SW 1271 (cell line): Measurements from ENCODE around the gene CLEC18B.
"Not testable (repeated sequence)": the region's sequence is repeated elsewhere in the genome, so short reads cannot be mapped to it uniquely, and the experiment has no call there.

Experiments
- DNase-seq, 2 experiments: peaks; one replicate each; lab custom pipeline; 2025; lab: John Stamatoyannopoulos, UW

Gene CLEC18B

DNA sequence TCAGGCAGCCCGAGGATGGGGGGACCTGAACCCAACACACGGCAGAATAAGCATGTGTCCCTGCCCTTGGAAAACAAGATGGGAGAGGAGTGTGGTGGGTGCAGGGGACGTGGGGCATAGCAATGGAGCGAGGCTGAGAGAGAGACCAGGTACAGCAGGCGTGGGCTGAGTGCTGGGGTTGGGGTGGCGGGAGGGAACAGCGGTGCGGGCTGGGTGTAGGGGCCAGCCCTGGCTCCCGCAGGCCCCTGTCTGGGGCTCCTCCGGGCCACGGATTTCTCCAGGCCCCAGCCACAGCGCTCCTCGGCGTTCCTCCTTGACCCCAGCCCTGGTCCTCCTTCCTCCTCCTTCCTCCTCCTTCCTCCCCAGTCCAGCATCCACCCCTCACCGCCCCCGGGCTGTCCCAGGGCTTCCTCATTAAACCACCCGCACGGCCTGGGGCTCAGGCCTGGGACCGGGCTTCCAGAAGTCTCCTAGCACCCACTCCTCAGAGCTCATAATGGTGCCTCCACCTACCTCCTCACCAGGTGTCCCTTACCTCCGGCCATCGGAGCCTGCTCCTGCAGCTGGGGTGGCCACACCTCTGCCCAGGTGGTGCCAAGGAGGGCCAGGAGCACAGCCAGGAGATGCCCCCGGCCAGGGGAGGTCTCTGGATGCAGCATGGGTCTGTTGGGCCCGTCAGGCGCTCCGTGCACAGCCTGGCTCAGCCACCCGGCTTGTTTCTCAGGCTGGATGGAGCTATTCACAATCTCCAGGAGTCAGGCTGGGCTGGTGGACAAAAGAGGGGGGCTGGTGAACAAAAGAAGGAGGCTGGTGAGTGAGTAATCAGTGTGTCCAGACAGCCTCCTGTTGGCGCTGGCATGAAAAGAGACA lies at the start of gene CLEC18B:
Gene CLEC18B, minus strand, starts transcription at position 867 of the 870 bp plus-strand sequence. Its CDS starts 208 bp downstream, at position 659.
- DNase-seq = not testable (repeated sequence)

DNA sequence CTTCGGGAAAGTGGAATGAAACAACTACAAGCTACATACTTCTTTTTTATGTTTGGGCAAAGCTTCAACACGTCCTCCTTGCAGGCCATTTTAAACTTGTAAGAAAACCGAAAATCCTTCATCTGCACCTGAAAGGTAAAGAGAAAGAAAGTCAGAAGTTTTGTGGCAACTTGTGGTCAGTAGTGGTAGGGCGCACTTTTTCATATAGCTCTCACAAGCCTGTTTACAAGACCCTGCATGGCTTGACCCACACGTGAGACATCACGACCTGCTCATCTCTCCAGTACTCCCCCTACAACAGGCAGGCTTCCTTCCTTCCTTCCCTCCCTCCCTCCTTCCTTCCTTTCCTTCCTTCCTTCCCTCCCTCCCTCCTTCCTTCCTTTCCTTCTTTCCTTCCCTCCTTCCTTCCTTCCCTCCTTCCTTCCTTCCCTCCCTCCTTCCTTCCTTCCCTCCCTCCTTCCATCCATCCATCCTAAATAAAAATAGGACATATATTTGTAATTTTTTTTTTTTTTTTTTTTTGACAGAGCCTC lies 48.7 kb upstream of the CLEC18B start:
- DNase-seq = no peak

DNA sequence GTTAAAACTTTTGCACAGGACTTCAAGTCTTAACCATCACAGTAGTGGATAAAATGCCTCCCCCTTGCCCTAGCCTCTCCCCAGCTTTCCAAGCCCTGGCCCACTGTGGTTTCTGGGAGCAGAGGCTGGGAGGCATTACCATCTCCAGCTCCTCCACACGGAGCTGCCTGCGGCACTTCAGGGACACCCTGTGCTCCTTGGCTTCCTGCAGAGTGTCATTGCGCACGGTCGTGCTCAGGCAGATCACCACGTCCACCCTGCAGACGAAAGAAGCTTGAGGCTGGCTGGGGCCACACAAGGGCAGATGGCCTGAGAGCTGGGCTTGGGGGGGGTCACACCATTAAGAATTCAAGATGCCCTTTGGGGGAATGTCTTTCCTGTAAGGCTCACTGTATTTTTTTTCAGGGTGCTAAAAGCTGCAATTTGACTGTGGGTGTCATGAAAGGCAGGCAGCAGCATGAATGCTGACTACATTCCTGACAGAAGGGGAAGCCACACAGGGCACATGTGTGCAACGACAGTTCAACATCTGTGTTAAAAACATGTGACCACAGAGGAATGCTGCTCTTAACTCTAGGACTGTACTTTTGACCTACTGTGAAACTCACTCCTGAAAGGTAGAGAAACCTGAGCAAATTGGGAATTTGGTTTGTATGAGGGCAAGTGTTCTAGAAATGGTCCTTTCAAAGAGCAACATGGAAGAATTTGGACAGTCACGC lies 47.7 kb upstream of the CLEC18B start:
- no peak for DNase-seq

DNA sequence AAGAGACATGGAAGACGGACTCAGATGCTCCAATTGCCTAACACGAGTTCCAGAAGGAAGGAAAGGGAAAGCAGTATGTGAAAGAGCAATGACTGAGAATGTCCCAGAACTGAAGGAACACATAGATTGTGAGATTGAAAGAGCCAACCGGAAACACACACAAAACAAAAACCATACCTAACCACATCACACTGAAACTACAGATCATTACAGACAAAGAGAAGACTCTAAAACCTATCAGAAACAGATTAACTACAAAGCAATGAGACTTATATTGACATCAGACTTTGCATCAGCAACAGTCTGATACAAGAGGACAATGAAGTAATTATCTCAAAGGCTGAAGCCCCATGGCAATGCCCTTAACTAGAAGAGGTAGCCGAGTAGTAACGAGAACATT lies 45.6 kb upstream of the CLEC18B start:
- DNase-seq = no peak

DNA sequence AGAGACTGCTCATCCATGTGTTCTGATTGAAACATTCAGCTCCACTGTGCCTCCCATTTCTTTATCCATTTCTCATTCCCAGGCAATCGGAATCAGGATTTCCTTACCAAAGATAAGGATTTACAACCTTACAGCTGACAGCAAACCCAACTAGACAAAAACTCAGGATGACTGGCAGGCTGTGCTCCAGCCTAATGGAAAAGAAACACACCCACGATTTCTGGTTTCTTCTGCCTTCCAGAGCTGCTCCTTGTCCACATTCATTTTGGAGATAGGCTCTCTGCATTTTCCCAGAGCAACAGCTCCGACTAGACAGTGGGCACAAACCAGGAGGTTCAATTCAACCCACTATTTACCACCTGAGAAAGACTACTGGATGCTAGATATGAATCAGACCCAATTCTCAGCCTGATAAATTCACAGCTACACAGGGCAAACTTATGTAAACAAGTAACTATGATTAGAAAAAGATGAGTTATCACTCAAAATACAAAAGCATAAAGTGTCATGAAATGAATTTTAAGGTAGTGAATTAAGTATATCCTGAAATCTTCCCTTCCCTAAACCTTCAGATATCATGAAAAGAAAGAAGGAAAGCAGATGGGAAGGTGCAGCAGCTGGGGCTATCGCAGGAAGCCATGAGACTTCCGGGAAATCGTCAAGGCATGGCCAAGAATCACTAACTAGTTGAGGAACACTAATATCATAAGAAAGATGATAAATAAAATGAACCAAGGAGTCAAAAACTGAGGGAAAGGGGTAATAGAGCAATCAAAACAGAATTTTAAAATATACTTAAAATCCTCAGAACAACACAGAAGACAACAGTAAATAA lies 44.8 kb upstream of the CLEC18B start:
- DNase-seq = no peak

DNA sequence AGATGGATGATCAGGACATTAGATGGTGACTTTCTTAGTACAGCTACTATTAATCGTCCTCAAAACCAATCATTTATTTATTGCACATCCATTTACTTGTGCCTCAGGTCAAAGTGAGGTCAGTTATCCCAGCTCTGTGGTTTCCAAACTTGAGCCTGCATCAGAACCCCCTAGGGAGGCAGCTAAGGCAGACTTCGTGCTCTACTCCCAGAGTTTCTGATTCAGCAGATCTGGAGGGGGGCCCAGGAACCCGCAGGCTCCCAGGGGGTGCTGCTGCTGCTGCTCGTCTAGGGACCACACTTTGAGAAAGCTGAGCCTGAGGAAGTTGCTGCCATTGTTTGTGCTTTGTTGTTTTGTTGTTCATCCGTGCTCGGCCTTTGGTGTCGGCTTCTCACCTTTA lies 44.0 kb upstream of the CLEC18B start:
- no peak for DNase-seq

DNA sequence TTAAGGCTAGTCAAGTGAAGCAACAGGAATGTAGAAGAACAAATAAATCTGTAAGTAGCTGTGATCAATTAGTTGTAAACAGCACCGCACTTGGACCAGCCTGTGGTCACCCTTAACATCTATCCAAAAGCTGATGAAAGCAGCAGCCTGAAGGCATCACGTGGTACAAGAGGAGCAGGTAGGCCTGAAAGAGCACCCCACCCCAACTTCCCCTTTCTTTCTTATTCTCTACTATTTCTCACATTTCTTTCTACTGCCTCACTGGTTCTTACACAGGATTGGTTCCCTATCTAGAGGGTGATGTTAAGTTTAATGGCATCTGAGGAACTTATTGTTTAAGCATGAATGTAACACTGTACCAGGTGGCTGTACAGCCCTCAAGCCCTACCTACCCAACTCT lies 42.6 kb upstream of the CLEC18B start:
- no peak for DNase-seq

DNA sequence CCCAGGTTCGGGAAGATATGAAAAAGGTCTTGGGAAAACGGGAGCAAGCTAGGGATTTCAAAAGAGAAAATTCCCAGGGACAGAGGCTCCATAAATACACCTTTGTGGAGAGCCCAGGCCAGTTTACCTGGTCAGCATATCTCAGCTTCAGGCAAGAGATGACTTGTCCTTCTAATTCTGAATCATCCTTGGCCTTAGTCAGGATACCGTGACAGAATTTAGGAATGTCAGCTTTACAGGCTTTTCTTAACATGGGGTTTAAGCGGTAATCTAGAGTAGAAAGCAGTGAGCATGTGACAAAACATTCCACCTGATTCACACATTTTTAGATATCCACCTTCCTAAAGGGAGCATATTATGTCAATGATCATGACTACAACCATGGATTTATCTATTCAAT lies 41.1 kb upstream of the CLEC18B start:
- no peak for DNase-seq

DNA sequence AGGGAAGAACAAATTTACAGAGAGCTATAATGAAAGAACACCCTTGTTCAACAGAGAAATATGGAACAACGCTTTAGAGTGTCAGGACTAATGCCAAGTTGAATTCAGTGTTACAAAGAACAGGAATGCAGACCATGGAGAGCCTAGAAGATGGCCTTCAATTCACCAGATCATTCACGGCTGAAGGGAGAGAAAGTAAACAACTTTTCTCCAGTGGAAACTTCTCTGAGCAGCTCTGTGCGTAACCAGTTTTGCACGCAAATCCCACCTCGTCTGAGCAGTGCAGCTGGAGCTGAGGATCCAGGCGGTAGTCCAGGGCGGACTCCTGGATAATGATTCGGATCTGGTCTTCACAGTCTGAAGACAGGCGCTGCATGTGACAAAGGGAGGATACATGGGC lies 40.5 kb upstream of the CLEC18B start:
- no peak for DNase-seq

DNA sequence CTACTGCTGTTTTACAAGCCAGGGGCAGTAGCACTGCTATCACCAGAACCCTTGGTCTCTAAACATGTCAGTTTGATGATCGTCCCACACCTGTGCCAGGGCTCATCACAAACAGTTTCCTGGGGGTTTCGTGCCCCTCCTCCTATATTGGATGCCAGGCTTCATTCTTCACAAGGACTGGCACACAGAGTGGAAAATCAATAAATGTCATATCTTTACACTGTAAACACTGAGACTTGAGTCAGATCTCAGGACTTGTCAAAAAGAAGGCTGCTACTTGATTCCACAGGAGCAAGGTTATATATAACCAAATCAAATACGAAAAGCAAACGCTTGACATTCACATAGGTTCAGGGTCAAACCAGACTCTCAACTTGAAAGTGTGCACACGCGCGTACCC lies 39.3 kb upstream of the CLEC18B start:
- DNase-seq = no peak

DNA sequence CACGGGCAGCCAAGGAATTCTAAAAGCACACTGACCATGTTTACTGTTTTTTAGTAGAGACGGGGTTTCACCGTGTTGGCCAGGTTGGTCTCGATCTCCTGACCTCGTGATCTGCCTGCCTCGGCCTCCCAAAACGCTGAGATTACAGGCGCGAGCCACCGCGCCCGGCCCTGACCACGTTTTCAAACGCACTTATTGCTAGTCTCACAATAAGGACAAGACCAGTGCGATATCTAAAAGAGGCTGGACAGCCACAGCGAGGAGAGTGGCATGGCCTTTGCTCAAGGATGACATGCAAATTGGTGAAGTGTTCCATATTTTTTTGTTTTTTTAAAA lies 35.0 kb upstream of the CLEC18B start:
- DNase-seq = no peak

DNA sequence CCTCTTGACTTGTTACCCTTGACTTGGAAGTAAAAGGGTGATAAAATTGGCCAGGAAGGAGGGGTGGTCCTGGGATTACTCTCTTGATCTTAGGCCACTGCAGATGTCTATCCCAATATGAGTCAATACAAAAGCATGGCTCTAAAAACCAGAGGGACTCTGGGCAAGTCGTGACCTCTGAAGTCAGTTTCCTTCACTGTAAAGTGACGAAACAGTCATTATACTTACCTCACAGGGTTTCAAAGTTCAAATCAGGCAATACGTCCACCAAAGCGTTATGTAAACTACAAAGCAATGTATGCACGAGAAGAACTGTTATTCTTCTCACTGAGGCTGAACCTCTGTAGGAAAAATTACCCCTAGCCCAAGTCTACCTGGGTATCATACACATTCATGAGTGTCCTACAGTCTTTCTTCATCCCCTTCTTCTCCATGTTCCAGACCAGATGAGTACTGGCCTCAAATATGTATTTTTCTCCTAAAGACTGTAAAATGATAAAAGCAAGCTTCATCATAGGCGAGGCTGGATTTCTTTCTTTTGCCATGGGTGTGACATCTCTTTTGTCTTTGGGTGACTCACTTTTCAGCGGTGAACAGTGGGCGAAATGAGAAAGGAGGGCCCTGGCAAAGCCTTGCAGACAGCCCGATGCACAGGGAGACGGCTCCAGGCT lies 34.5 kb upstream of the CLEC18B start:
- no peak for DNase-seq

DNA sequence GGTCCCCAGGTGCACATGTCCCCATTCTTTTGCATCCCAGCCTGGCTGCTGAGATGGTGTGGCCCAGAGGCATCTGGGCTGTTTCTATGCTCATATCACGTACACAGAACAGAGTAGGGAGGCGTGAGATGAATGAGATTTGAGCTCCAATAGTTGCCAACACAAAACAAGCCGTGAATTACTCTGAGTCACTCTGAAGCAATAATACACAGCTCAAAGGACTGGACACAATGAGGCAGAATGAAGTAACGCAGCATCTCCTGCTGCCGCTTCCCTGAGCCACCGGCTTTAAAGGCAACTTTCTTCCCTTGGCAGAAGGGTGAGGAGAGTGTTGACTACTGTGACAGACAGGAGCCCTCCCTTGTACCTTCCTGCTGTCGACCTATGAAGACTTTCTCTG lies 33.9 kb upstream of the CLEC18B start:
- no peak for DNase-seq

DNA sequence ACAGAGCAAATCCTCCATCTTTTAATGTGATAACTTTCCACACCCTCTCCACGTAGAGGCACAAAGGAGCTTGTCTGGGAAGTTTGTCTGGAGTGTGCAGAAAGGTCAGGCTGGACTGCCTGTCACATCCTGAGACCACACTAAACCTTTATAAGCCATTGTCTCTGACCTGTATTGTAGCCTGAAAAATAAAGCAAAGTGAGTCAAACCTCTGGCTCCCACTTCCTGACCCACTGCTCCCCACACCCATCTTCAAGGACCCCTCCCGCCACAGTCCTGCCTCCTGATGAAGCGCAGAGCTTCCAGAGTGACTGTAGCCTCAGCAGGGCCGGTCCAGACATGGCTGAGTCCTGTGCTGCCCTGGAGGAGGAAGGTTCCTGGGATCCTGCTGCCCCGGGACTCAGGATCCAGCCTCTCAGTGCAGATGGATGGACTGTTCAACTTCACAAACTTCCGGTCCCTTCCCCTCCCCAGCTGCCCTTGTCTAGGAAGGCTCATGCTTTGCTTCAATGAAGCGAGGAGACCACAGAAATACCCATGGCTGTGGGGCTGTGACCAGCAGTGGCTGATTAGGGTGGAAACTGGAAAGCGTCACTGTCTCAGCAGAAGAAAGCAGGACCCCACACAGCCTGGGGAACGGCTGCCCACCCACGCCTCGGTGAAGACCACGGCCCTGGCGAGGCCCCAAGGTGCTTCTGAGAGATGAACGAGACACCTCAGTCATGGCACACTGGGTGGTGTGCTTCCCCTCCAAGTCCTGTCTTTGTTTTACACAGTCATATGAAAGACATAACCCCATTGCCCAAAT lies 30.9 kb upstream of the CLEC18B start:
- no peak for DNase-seq

DNA sequence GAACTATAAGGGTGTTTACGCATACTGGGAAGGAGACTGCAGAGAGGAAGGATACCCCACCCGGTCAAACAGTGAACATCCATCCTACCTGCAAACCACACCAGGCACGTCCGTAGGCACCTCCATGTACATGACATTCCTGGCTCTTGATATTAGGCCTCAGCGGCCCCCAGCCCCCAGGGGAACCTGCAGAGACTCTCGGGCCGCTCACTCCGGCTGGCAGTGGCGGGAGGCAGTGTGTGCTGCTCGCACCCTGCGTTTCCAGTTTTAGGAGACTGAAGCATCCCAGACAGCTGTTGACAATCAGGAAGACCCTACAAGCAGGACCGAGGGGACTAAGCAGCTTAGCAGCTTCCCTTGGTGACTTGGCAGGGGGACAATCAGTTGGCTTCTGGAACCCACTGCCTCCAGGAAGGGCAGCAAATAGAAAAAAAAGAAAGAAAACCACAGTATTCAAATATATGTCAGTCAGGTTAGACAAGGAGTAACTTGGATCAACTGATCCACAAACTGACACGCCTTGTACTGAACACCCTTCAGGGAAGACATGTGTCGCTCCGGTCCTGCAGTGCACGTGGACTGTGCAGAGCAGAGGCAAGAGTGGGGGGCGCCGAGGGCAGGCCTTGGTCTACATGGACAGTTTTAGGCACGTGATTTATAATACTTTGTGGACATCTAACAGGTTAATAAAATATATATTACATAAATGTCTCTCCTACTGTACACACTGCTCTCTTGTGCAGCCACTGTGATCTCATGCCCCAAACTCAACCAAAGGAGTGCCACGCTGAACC lies 29.9 kb upstream of the CLEC18B start:
- DNase-seq = no peak

DNA sequence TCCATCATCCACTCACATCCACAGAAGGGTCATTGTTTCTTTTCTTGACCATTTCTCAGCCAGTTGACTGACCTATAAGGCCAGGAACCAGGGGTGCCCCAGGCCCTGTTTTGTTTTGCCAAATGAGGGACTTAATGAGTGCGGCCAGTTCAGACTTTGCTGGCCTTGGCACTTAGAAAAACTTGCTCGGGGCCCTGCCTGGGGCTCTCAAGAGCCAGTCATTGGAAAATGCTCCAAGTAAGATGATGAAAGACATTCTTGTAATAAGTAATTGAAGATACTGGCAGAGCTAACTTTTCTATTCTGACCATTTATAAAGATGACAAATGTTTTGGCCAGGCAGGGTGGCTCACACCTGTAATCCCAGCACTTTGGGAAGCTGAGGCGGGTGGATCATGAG lies 29.0 kb upstream of the CLEC18B start:
- DNase-seq = no peak

DNA sequence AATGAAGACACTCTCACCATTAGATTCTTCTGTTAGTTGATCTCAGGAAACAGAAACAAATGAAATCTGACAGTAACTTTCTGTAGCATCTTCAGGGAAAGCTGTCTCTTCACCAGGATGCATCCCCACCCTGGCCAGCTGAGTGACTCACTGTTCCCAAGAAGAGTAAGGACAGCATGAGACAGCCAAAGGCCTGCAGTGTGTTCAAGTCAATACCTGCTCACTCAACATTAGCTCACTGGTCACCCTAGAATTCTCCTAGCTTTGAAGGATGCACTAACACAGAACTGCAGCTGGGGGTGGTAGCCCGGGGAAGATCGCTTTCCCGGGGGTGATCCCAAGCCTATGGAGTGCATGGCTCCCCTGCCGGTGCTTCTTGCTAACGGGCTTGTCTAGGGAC lies 28.2 kb upstream of the CLEC18B start:
- DNase-seq = peak; percentile 41 to 60

DNA sequence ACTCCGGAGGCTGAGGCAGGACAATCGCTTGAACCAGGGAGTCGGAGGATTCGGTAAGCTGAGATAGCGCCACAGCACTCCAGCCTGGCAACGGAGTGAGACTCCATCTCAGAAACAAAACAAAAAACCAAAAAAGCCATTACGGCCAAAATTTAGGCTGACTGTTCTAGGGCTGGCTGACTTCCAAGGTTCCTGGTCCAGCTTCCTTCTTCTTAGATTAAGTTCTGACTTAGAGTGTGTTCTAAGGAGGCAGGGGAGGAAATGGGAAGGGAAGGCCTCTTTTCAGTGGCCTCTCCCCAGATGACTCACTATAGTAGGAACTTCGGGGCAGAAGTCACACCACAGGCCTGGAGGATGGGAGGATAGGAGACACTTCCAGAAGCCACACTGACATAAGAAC lies 27.7 kb upstream of the CLEC18B start:
- peak; percentile 41 to 79 for DNase-seq

DNA sequence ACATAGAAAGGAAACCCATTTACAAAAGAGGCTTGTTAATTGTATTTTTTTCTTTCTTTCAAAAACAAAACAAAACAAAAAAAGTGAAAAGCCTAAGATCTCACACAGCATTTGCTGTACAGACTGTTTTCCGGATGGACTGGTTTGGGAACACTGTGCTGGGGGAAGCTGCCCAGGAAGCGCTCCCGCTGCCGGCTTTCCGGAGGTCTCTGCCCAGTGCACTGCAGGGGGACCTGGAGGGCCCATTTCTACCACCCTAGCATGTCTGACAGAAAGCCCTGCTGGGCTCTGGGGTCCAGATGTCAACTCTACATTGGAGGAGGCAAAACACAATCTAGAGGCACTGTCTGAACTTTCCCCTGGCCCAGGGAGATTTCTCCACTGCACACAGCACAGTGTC lies 26.3 kb upstream of the CLEC18B start:
- DNase-seq = no peak

DNA sequence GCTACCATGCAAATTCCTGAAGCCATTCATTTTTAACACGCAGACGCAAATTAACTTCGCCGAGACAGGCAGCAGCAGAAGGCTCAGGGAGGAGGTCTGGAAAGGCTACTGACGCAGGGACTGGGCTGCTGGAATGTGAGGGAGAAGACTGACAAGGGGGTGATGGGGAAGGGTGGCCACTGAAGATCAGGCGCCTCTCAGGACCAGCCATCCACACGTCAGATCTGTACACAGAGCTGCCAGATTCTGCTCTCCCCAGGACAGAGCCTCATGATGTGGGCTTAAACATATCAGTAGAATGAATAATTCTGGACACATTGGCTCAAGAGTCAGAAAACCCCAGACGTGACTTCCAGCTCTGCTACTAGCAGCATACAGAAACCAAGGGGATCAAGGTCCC lies 25.6 kb upstream of the CLEC18B start:
- DNase-seq = no peak
